CD14-positive monocyte (primary cell): Measurements from ENCODE around the gene MRTFA. TPM values are rescaled to one million over a fixed set of nuclear protein-coding genes. Genes with fewer than 3 reads are reported as not detected.

Experiments
- DNase-seq, 3 donors: peaks; one replicate each; pipeline ENCODE4 v3.0.0-alpha.2; 2011 to 2022
- H2AFZ ChIP-seq: 2 replicates; pipeline ENCODE4 v1.6.0; 2012; ENCODE audit warnings: mild to moderate bottlenecking, low read depth, low read length, inconsistent platforms; ENCODE audit not compliant: insufficient read depth, poor library complexity, severe bottlenecking
- H3K27ac ChIP-seq, 2 donors: 1 replicate in 1 of 2; 2 replicates in 1 of 2; pipeline ENCODE4 v1.5.1; 2012 to 2013; ENCODE audit warnings: low read length in 2 of 2, control low read depth in 1 of 2, inconsistent platforms in 1 of 2, low read depth in 1 of 2, mild to moderate bottlenecking in 1 of 2
- H3K27me3 ChIP-seq, 2 donors: one replicate each; pipeline versions ENCODE4 v1.6.0 to v1.6.1; 2011 to 2013; ENCODE audit warnings: low read length in 2 of 2; ENCODE audit not compliant: control insufficient read depth in 2 of 2, insufficient read depth in 2 of 2
- H3K36me3 ChIP-seq, 2 donors: replicated peaks in 1 of 2; 1 replicate in 1 of 2; 2 replicates in 1 of 2; pipeline versions ENCODE4 v1.5.1 to v1.6.1; 2012 to 2013; ENCODE audit warnings: low read length in 2 of 2, control low read depth in 1 of 2, inconsistent platforms in 1 of 2, mild to moderate bottlenecking in 1 of 2; ENCODE audit not compliant: insufficient read depth in 2 of 2, control insufficient read depth in 1 of 2
- H3K4me1 ChIP-seq, 2 donors: 1 replicate in 1 of 2; 2 replicates in 1 of 2; pipeline versions ENCODE4 v1.5.1 to v1.6.1; 2012 to 2013; ENCODE audit warnings: low read length in 2 of 2, control low read depth in 1 of 2, inconsistent platforms in 1 of 2, mild to moderate bottlenecking in 1 of 2, moderate library complexity in 1 of 2; ENCODE audit not compliant: insufficient read depth in 2 of 2, control insufficient read depth in 1 of 2
- H3K4me2 ChIP-seq: replicated peaks from 2 replicates; pipeline ENCODE3; 2012; ENCODE audit warnings: low read length, moderate library complexity, mild to moderate bottlenecking; ENCODE audit not compliant: poor library complexity, severe bottlenecking; ENCODE audit errors: extremely low read depth
- H3K4me3 ChIP-seq, 3 experiments: fragments of 200-600 bp in 1 of 3; sonication (generic) in 1 of 3; replicated peaks in 1 of 3; 1 replicate in 2 of 3; 2 replicates in 1 of 3; pipeline ENCODE4 v1.5.1; 2011 to 2013; ENCODE audit warnings: low read length in 3 of 3, mild to moderate bottlenecking in 3 of 3, control low read depth in 2 of 3, low read depth in 2 of 3, inconsistent platforms in 1 of 3, moderate library complexity in 1 of 3
- H3K79me2 ChIP-seq: 2 replicates; pipeline ENCODE4 v1.6.0; 2012; ENCODE audit warnings: mild to moderate bottlenecking, control low read depth, inconsistent platforms, low read length, moderate library complexity; ENCODE audit not compliant: insufficient read depth
- H3K9ac ChIP-seq: 2 replicates; pipeline ENCODE4 v1.6.0; 2017; ENCODE audit warnings: low read length, mild to moderate bottlenecking; ENCODE audit not compliant: insufficient read depth, poor library complexity, severe bottlenecking
- H3K9me3 ChIP-seq, 2 donors: replicated peaks in 1 of 2; 1 replicate in 1 of 2; 2 replicates in 1 of 2; pipeline versions ENCODE4 v1.5.1 to v1.6.1; 2012 to 2013; ENCODE audit warnings: low read length in 2 of 2, control low read depth in 1 of 2; ENCODE audit not compliant: control insufficient read depth in 1 of 2, insufficient read depth in 1 of 2
- H4K20me1 ChIP-seq: 2 replicates; pipeline ENCODE4 v1.6.0; 2012; ENCODE audit warnings: mild to moderate bottlenecking, low read length, control low read depth, moderate library complexity; ENCODE audit not compliant: insufficient read depth
- H3K27ac Mint-ChIP-seq, 7 donors: one replicate each; pipeline ENCODE4 v1.8.0; 2020; ENCODE audit warnings: mild to moderate bottlenecking in 7 of 7, mixed read lengths in 7 of 7, moderate library complexity in 6 of 7, inconsistent platforms in 2 of 7
- H3K27me3 Mint-ChIP-seq, 3 donors: one replicate each; pipeline ENCODE4 v1.8.0; 2021 to 2022; ENCODE audit warnings: low read depth in 3 of 3, mild to moderate bottlenecking in 3 of 3, mixed read lengths in 3 of 3, moderate library complexity in 3 of 3, inconsistent platforms in 1 of 3
- H3K36me3 Mint-ChIP-seq, 2 donors: one replicate each; pipeline ENCODE4 v1.8.0; 2020; ENCODE audit warnings: mixed read lengths in 2 of 2, inconsistent platforms in 1 of 2, mild to moderate bottlenecking in 1 of 2
- H3K4me1 Mint-ChIP-seq: one replicate; pipeline ENCODE4 v1.8.0; 2020; ENCODE audit warnings: mild to moderate bottlenecking, mixed read lengths
- H3K4me3 Mint-ChIP-seq, 2 donors: one replicate each; pipeline ENCODE4 v1.8.0; 2020; ENCODE audit warnings: mild to moderate bottlenecking in 2 of 2, mixed read lengths in 2 of 2, moderate library complexity in 1 of 2
- H3K9me3 Mint-ChIP-seq, 7 donors: one replicate each; pipeline ENCODE4 v1.8.0; 2020 to 2022; ENCODE audit warnings: mixed read lengths in 7 of 7, mild to moderate bottlenecking in 6 of 7, moderate library complexity in 6 of 7, inconsistent platforms in 2 of 7
- WGBS: methylation state at CpG from one replicate; pipeline ENCODE4 v1.1.5; 2013; ENCODE audit warnings: missing lambda C conversion rate; ENCODE audit not compliant: insufficient coverage; 5-methylcytosine and 5-hydroxymethylcytosine counted together
- intact Hi-C, 2 donors: fragments of 100-400 bp; cut with micrococcal nuclease; formaldehyde crosslinking; loops; one replicate each; pipeline versions ENCODE4 v1.15.0 to v1.15.1; 2023
- polyA plus RNA-seq, 3 donors: library from polyadenylated mRNA; depleted of rRNA in 1 of 3; unstranded in 2 of 3; stranded (reverse) in 1 of 3; fragments of 300-500 nt in 2 of 3; fragments of >200 nt in 1 of 3; fragmentation: Illumina TruSeq in 2 of 3; gene quantifications; 1 replicate in 2 of 3; 2 replicates in 1 of 3; pipeline ENCODE4 v1.2.3, GENCODE V29; 2012 to 2021
- TF ChIP-seq, protein P1 (sequence below): fragments of 200-600 bp; IDR thresholded peaks from one replicate; pipeline ENCODE4 v1.8.0; 2022; ENCODE audit warnings: antibody characterized with exemption, mild to moderate bottlenecking

The MRTFA gene
- polyA plus RNA-seq, 3 donors = 14.1 to 33.8 (median 18.9) TPM

DNA sequence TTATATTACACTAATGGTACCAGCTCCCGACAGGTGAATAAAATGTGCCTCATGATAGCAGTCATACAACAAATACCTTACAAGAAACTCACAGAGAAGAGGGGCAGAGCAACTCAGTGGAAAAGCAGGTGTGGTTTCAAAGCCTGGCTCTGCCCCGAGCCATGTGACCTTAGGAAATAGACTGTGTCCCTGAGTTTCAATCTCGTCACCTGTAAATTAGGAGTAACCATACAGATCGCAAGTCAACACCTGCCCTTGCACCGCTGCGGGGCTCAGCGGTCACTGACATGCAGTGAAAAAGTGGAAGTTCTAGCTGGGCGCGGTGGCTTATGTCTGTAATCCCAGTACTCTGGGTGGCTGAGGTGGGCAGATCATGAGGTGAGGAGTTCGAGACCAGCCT is 11.9 kb upstream of the MRTFA start:
- TF ChIP-seq, protein P1, sequence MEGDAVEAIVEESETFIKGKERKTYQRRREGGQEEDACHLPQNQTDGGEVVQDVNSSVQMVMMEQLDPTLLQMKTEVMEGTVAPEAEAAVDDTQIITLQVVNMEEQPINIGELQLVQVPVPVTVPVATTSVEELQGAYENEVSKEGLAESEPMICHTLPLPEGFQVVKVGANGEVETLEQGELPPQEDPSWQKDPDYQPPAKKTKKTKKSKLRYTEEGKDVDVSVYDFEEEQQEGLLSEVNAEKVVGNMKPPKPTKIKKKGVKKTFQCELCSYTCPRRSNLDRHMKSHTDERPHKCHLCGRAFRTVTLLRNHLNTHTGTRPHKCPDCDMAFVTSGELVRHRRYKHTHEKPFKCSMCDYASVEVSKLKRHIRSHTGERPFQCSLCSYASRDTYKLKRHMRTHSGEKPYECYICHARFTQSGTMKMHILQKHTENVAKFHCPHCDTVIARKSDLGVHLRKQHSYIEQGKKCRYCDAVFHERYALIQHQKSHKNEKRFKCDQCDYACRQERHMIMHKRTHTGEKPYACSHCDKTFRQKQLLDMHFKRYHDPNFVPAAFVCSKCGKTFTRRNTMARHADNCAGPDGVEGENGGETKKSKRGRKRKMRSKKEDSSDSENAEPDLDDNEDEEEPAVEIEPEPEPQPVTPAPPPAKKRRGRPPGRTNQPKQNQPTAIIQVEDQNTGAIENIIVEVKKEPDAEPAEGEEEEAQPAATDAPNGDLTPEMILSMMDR = no peak
- intact Hi-C loops = no loop called here

GRCh38 chr22:40645579-40646197 is 9.2 kb upstream of the MRTFA start:
- Mint-ChIP-seq H3K27me3 (peaks cover 0 to 1% (median 0%) of the 10 kb centered on the region in 3 donors), H3K36me3 (no peaks in the 10 kb centered on the region), H3K27ac (no peak overlapping the region), H3K4me3 (no peak overlapping the region), H3K4me1 (peaks cover 3% of the 10 kb centered on the region), H3K9me3 (no peaks in the 10 kb centered on the region)
- Histone ChIP-seq H3K36me3 (no peaks in the 10 kb centered on the region), H3K79me2 (no peaks in the 10 kb centered on the region), H2AFZ (peak overlapping the region; percentile 67), H3K4me1 (peaks cover 7% of the 10 kb centered on the region in 2 donors), H3K9me3 (no peaks in the 10 kb centered on the region), H3K27ac (no peak overlapping the region), H3K4me2 (peak overlapping the region; percentile 42), H3K9ac (no peak overlapping the region), H3K4me3 (peak overlapping the region in 1 of 3 experiments; percentile 36), H4K20me1 (no peaks in the 10 kb centered on the region), H3K27me3 (no peaks in the 10 kb centered on the region)
- intact Hi-C loops = loop anchor here (2.0 kb wide), 2 partner anchors 121 to 123 kb away; no protein-coding TSS in a partner anchor
- TF ChIP-seq, protein P1 = no peak
- WGBS = 64% methylated on average over 3 of the region's 4 CpGs
- DNase-seq = no peak

More for the DNA sequence above, 11.9 kb upstream of the MRTFA start:
- Histone ChIP-seq H3K27me3 (no peaks in the 10 kb centered on the region), H3K4me1 (peaks cover 12 to 23% of the 10 kb centered on the region in 2 donors), H3K9ac (no peak overlapping the region), H3K9me3 (no peaks in the 10 kb centered on the region), H2AFZ (no peak overlapping the region), H3K79me2 (no peaks in the 10 kb centered on the region), H3K4me2 (no peak overlapping the region), H3K27ac (no peak overlapping the region), H3K4me3 (no peak overlapping the region), H3K36me3 (no peaks in the 10 kb centered on the region), H4K20me1 (no peaks in the 10 kb centered on the region)
- H3K4me1 Mint-ChIP-seq = peaks cover 10% of the 10 kb centered on the region
- WGBS = 98% methylated on average over 5 of the region's 10 CpGs
- H3K27me3 Mint-ChIP-seq = peaks cover 0 to 2% (median 0%) of the 10 kb centered on the region in 3 donors
- H3K4me3 Mint-ChIP-seq = no peak overlapping the region
- no peak for DNase-seq
- peak overlapping the region in 1 of 7 donors; percentile 61 for H3K27ac Mint-ChIP-seq
- no peaks in the 10 kb centered on the region for H3K36me3 Mint-ChIP-seq
- H3K9me3 Mint-ChIP-seq = peaks cover 0 to 2% (median 0%) of the 10 kb centered on the region in 7 donors
